ENCODE measurements around the gene DOK6.

DOK6 gene

DNA sequence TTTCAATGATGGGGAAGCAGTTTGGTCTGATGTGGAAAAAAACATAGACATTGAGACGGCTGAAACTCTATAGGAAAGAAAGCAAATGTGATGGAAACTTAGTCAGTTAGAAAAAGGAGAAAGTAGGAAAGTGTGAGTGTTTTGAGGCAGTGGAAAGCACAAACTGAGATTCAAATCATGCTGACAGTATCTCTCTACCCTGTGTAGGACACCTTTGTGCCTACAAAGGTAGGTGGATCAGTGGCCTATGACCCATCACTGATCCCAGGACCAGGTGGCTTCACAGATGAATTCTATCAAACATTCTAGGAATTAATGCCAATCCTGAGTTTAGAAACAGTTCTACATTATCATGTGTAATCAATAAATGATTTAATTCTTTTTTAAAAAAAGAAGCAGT, 489.9 kb downstream of the DOK6 start:
- H3K4me3 ChIP-seq (ENCODE audit: low read length): no peak overlapping the region
- H2AFZ ChIP-seq (ENCODE audit: low read depth, low read length): no peak overlapping the region
- H3K4me1 ChIP-seq (ENCODE audit: insufficient read depth, low read length): no peaks in the 10 kb centered on the region
- no peaks in the 10 kb centered on the region for H3K27me3 ChIP-seq (ENCODE audit: insufficient read depth, low read length)
- no peaks in the 10 kb centered on the region for H3K36me3 ChIP-seq (ENCODE audit: insufficient read depth, low read length)
- peaks cover 2% of the 10 kb centered on the region for H3K9me3 ChIP-seq (ENCODE audit: low read length)

DNA sequence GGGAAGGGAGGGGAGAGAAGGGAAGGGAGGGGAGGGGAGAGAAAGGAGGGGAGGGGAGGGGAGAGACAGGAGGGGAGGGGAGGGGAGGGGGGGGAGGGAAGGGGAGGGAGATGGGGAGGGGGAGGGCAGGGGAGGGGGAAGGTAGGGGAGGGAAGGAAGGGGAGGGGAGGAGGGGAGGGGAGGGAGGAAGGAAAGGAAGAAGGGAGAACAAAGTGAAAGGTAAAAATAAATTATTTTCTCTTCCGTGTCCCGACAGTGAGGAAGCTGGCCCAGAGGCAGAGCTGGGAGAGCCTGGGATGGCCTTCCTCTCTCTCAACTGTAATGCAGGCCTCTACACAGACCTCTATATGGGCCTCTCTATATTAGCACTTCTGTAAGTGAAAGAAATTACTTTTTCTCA, 493.8 kb downstream of the DOK6 start:
- Histone ChIP-seq H3K9me3 (ENCODE audit: low read length) (peaks cover 2% of the 10 kb centered on the region), H2AFZ (ENCODE audit: low read depth, low read length) (no peak overlapping the region), H3K4me1 (ENCODE audit: insufficient read depth, low read length) (no peaks in the 10 kb centered on the region), H3K36me3 (ENCODE audit: insufficient read depth, low read length) (no peaks in the 10 kb centered on the region), H3K27me3 (ENCODE audit: insufficient read depth, low read length) (no peaks in the 10 kb centered on the region), H3K4me3 (ENCODE audit: low read length) (no peak overlapping the region)

GRCh38 chr18:69895066-69896047, 494.7 kb downstream of the DOK6 start:
- Histone ChIP-seq H3K36me3 (ENCODE audit: insufficient read depth, low read length) (no peaks in the 10 kb centered on the region), H3K9me3 (ENCODE audit: low read length) (peaks cover 2% of the 10 kb centered on the region), H3K27me3 (ENCODE audit: insufficient read depth, low read length) (no peaks in the 10 kb centered on the region), H2AFZ (ENCODE audit: low read depth, low read length) (no peak overlapping the region), H3K4me1 (ENCODE audit: insufficient read depth, low read length) (no peaks in the 10 kb centered on the region), H3K4me3 (ENCODE audit: low read length) (no peak overlapping the region)

DNA sequence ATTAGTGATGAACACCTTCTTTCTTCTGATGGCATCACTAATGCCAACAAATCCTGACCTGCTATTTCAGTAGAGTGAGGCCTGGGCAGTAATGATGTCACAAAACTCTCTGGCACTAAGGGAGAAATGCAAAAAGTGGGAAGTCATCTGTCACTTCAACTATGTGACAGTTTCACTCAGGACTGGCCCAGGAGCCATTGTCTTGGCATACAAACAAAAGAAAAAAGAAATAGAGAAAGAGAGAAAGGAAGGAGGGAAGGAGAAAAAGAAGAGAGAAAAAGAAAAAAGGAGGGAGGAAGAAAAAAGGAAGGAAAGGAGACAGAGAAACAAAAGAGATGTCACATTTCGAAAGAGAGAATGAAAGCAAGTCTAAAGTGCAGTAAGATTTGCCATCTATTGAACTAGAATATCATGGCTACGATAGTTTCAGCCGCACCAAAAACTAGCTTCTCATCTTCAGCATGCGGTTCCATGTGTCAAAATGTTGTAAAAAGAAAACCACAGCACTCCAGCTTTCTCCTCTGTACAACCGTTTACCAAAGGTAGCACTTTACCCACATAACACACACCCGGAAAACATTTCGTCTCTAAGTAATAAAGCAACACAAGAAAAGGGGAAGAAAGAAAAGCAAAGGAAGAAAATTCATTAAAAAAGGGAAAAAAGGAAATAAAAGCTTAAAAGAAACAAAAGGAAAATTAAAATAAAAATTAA, 496.9 kb downstream of the DOK6 start:
- no peaks in the 10 kb centered on the region for H3K9me3 ChIP-seq (ENCODE audit: low read length)
- no peaks in the 10 kb centered on the region for H3K36me3 ChIP-seq (ENCODE audit: insufficient read depth, low read length)
- H3K27me3 ChIP-seq (ENCODE audit: insufficient read depth, low read length): no peaks in the 10 kb centered on the region
- H3K4me3 ChIP-seq (ENCODE audit: low read length): no peak overlapping the region
- H2AFZ ChIP-seq (ENCODE audit: low read depth, low read length): no peak overlapping the region
- no peaks in the 10 kb centered on the region for H3K4me1 ChIP-seq (ENCODE audit: insufficient read depth, low read length)

- Histone ChIP-seq H3K4me3 (ENCODE audit: low read length) (no peak overlapping the region), H3K4me1 (ENCODE audit: insufficient read depth, low read length) (no peaks in the 10 kb centered on the region), H3K9me3 (ENCODE audit: low read length) (no peaks in the 10 kb centered on the region), H2AFZ (ENCODE audit: low read depth, low read length) (no peak overlapping the region), H3K27me3 (ENCODE audit: insufficient read depth, low read length) (no peaks in the 10 kb centered on the region), H3K36me3 (ENCODE audit: insufficient read depth, low read length) (no peaks in the 10 kb centered on the region)
Measured at GRCh38 chr18:69898241-69898861, 497.7 kb downstream of the DOK6 start.
